Measurements from ENCODE around the gene IRF7.

Gene IRF7

GRCh38 chr11:563812-564578 is 51.8 kb downstream of the IRF7 start:
- DNase-seq (ENCODE audit: low spot score) = no peak

- no peak for DNase-seq (ENCODE audit: low spot score)
Measured at GRCh38 chr11:563066-563811, 52.5 kb downstream of the IRF7 start.

Measured in germinal center (tissue), 1 donor.